ENCODE results near the gene UNC5A.

DNA sequence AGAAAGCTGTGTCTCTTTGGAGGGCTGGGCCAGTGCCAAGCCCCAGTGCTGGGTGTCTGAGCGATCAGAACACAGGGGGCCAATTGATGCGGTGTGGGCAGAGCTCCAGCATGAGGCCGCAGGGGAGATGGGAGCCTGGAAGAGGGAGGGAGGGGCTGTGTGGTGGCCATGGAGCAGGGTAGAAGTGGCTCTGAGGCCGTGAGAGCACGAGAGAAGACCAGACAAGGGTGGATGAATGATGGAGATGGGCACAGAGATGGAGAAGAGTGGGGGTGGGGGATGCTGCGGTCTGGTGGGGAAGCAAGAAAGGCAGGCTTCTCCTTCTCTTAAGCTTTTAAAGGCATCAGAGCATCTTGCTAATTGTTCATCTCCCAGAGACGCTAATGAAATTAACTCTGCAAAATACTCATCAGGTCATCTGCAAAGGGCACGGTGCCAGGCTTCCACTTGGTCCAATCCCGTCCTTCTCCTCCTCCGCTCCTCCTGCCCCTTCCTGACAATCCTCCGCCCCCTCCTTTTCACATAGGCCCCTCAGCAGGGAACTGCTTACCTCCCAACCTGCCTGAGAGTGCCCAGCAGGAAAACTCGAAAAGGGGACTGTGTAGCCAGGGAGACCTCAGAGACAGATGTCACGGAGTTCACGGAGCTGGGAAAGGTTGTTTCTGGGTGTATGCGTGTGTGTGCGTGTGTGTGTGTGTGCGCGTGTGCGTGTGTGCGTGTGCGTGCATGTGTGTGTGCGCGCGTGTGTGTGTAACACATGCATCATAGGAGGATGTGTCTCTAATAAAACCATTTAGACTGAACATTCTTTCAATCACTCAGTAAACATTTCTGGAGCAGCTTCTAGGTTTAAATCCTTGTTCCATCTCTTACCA, 7.1 kb upstream of the UNC5A start:
- TF ChIP-seq HCFC1 (IDR thresholded peaks at IDR 0.05; ENCODE audit: low read depth, low read length) (no peak), POLR3A (IDR thresholded peaks at IDR 0.05; ENCODE audit: borderline replicate concordance, extremely low read depth, insufficient read depth, insufficient read length) (no peak), POLR2A (conservative IDR thresholded peaks at IDR 0.05) (no peak), ZBTB17 (CRISPR knock-in tag; IDR thresholded peaks at IDR 0.05) (no peak), ZNF24 (IDR thresholded peaks at IDR 0.05) (no peak)
- TF ChIP-seq, protein P1, sequence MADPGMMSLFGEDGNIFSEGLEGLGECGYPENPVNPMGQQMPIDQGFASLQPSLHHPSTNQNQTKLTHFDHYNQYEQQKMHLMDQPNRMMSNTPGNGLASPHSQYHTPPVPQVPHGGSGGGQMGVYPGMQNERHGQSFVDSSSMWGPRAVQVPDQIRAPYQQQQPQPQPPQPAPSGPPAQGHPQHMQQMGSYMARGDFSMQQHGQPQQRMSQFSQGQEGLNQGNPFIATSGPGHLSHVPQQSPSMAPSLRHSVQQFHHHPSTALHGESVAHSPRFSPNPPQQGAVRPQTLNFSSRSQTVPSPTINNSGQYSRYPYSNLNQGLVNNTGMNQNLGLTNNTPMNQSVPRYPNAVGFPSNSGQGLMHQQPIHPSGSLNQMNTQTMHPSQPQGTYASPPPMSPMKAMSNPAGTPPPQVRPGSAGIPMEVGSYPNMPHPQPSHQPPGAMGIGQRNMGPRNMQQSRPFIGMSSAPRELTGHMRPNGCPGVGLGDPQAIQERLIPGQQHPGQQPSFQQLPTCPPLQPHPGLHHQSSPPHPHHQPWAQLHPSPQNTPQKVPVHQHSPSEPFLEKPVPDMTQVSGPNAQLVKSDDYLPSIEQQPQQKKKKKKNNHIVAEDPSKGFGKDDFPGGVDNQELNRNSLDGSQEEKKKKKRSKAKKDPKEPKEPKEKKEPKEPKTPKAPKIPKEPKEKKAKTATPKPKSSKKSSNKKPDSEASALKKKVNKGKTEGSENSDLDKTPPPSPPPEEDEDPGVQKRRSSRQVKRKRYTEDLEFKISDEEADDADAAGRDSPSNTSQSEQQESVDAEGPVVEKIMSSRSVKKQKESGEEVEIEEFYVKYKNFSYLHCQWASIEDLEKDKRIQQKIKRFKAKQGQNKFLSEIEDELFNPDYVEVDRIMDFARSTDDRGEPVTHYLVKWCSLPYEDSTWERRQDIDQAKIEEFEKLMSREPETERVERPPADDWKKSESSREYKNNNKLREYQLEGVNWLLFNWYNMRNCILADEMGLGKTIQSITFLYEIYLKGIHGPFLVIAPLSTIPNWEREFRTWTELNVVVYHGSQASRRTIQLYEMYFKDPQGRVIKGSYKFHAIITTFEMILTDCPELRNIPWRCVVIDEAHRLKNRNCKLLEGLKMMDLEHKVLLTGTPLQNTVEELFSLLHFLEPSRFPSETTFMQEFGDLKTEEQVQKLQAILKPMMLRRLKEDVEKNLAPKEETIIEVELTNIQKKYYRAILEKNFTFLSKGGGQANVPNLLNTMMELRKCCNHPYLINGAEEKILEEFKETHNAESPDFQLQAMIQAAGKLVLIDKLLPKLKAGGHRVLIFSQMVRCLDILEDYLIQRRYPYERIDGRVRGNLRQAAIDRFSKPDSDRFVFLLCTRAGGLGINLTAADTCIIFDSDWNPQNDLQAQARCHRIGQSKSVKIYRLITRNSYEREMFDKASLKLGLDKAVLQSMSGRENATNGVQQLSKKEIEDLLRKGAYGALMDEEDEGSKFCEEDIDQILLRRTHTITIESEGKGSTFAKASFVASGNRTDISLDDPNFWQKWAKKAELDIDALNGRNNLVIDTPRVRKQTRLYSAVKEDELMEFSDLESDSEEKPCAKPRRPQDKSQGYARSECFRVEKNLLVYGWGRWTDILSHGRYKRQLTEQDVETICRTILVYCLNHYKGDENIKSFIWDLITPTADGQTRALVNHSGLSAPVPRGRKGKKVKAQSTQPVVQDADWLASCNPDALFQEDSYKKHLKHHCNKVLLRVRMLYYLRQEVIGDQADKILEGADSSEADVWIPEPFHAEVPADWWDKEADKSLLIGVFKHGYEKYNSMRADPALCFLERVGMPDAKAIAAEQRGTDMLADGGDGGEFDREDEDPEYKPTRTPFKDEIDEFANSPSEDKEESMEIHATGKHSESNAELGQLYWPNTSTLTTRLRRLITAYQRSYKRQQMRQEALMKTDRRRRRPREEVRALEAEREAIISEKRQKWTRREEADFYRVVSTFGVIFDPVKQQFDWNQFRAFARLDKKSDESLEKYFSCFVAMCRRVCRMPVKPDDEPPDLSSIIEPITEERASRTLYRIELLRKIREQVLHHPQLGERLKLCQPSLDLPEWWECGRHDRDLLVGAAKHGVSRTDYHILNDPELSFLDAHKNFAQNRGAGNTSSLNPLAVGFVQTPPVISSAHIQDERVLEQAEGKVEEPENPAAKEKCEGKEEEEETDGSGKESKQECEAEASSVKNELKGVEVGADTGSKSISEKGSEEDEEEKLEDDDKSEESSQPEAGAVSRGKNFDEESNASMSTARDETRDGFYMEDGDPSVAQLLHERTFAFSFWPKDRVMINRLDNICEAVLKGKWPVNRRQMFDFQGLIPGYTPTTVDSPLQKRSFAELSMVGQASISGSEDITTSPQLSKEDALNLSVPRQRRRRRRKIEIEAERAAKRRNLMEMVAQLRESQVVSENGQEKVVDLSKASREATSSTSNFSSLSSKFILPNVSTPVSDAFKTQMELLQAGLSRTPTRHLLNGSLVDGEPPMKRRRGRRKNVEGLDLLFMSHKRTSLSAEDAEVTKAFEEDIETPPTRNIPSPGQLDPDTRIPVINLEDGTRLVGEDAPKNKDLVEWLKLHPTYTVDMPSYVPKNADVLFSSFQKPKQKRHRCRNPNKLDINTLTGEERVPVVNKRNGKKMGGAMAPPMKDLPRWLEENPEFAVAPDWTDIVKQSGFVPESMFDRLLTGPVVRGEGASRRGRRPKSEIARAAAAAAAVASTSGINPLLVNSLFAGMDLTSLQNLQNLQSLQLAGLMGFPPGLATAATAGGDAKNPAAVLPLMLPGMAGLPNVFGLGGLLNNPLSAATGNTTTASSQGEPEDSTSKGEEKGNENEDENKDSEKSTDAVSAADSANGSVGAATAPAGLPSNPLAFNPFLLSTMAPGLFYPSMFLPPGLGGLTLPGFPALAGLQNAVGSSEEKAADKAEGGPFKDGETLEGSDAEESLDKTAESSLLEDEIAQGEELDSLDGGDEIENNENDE (IDR thresholded peaks at IDR 0.05; ENCODE audit: low read depth, low read length), result no peak
